Cardiac fibroblast (primary cell): ENCODE data around the gene CAMTA1.

Source experiments
- DNase-seq, 2 donors: peaks; one replicate each; pipeline versions ENCODE4 v3.0.0 to v3.0.0-alpha.2; 2010; ENCODE audit warnings: low read depth in 2 of 2
- H3K4me3 ChIP-seq, 2 donors: replicated peaks in 1 of 2; 1 replicate in 1 of 2; 2 replicates in 1 of 2; pipeline ENCODE4 v1.5.1; 2011; ENCODE audit warnings: low read depth in 2 of 2, low read length in 2 of 2, mild to moderate bottlenecking in 2 of 2, moderate library complexity in 1 of 2
- CTCF ChIP-seq: IDR thresholded peaks from one replicate; pipeline ENCODE4 v1.5.1; 2011; ENCODE audit warnings: low read depth, mild to moderate bottlenecking, low read length, inconsistent platforms

CAMTA1 gene

GRCh38 chr1:7317888-7318287 lies 532.6 kb downstream of the CAMTA1 start:
- no peak for TF ChIP-seq CTCF
- DNase-seq = no peak
- no peak overlapping the region for H3K4me3 ChIP-seq

- H3K4me3 ChIP-seq = no peak overlapping the region
- DNase-seq = no peak
- TF ChIP-seq CTCF = no peak
Measured at GRCh38 chr1:7319196-7319595, 533.9 kb downstream of the CAMTA1 start.

- no peak for TF ChIP-seq CTCF
- no peak overlapping the region for H3K4me3 ChIP-seq
- no peak for DNase-seq
Measured at GRCh38 chr1:7320661-7321060, 535.4 kb downstream of the CAMTA1 start.

- no peak for TF ChIP-seq CTCF
- no peak overlapping the region for H3K4me3 ChIP-seq
- no peak for DNase-seq
Measured at GRCh38 chr1:7322283-7322785, 537.1 kb downstream of the CAMTA1 start.

- H3K4me3 ChIP-seq = no peak overlapping the region
- TF ChIP-seq CTCF = no peak
- DNase-seq = no peak
Measured at GRCh38 chr1:7322912-7323311, 537.7 kb downstream of the CAMTA1 start.

GRCh38 chr1:7325254-7325653 lies 540.0 kb downstream of the CAMTA1 start:
- no peak for TF ChIP-seq CTCF
- DNase-seq = no peak

GRCh38 chr1:7326366-7326765 lies 541.1 kb downstream of the CAMTA1 start:
- no peak for DNase-seq
- no peak for TF ChIP-seq CTCF
- no peak overlapping the region for H3K4me3 ChIP-seq

More at GRCh38 chr1:7325254-7325653, 540.0 kb downstream of the CAMTA1 start:
- H3K4me3 ChIP-seq = no peak overlapping the region
